NCI-H446 treated with DMSO at 0.1 percent for 48 hours (cell line): ENCODE measurements around the gene TBC1D14.
"Not testable (repeated sequence)": the region's sequence is repeated elsewhere in the genome, so short reads cannot be mapped to it uniquely, and the experiment has no call there.

Experiments
- DNase-seq: peaks from one replicate; lab custom pipeline; 2025; lab: John Stamatoyannopoulos, UW

Gene TBC1D14

GRCh38 chr4:6972911-6973310 is 63.3 kb downstream of the TBC1D14 start:
- no peak for DNase-seq

- DNase-seq: peak; percentile 12
Measured at GRCh38 chr4:6974138-6974848, 64.7 kb downstream of the TBC1D14 start.

GRCh38 chr4:6977846-6978245 is 68.2 kb downstream of the TBC1D14 start:
- not testable (repeated sequence) for DNase-seq

GRCh38 chr4:6983544-6984142 is 74.0 kb downstream of the TBC1D14 start:
- DNase-seq: no peak

GRCh38 chr4:6984612-6985425 is 75.2 kb downstream of the TBC1D14 start:
- no peak for DNase-seq

- DNase-seq: no peak
Measured at GRCh38 chr4:6986072-6986780, 76.6 kb downstream of the TBC1D14 start.

- peak; percentile 52 for DNase-seq
Measured at GRCh38 chr4:6986781-6987587, 77.4 kb downstream of the TBC1D14 start.

- DNase-seq: no peak
Measured at GRCh38 chr4:6987588-6987961, 77.9 kb downstream of the TBC1D14 start.

GRCh38 chr4:6988016-6988715 is 78.5 kb downstream of the TBC1D14 start:
- no peak for DNase-seq

- no peak for DNase-seq
Measured at GRCh38 chr4:6989331-6989923, 79.8 kb downstream of the TBC1D14 start.

GRCh38 chr4:6990661-6991060 is 81.0 kb downstream of the TBC1D14 start:
- no peak for DNase-seq

- no peak for DNase-seq
Measured at GRCh38 chr4:6991249-6991648, 81.6 kb downstream of the TBC1D14 start.

- peak; percentile 5 for DNase-seq
Measured at GRCh38 chr4:6991771-6992557, 82.3 kb downstream of the TBC1D14 start.

- DNase-seq: no peak
Measured at GRCh38 chr4:6992728-6993677, 83.4 kb downstream of the TBC1D14 start.

GRCh38 chr4:6996481-6996880 is 86.9 kb downstream of the TBC1D14 start:
- no peak for DNase-seq

- DNase-seq: no peak
Measured at GRCh38 chr4:6999172-7000086, 89.8 kb downstream of the TBC1D14 start.

- DNase-seq: no peak
Measured at GRCh38 chr4:7000421-7001176, 91.0 kb downstream of the TBC1D14 start.
